Panc1 (cell line): ENCODE results near the gene SERPINE3.

Experiments
- CTCF ChIP-seq: fragments of 450-650 bp; IDR thresholded peaks from 2 replicates; pipeline ENCODE4 v1.5.1; 2017; ENCODE audit warnings: mild to moderate bottlenecking
- POLR2AphosphoS5 ChIP-seq: IDR thresholded peaks from 2 replicates; pipeline ENCODE4 v1.6.1; 2012; ENCODE audit warnings: mild to moderate bottlenecking, low read depth, low read length, moderate library complexity
- REST ChIP-seq, 2 experiments: IDR thresholded peaks; 2 replicates each; pipeline ENCODE4 v1.6.1; 2011 to 2012; ENCODE audit warnings: low read depth in 2 of 2, control low read depth in 1 of 2, low read length in 1 of 2, mild to moderate bottlenecking in 1 of 2, moderate library complexity in 1 of 2; ENCODE audit not compliant: insufficient read depth in 1 of 2
- SIN3A ChIP-seq: IDR thresholded peaks from 2 replicates; pipeline ENCODE4 v1.6.1; 2012; ENCODE audit warnings: low read depth, mild to moderate bottlenecking, low read length, moderate library complexity, borderline replicate concordance; ENCODE audit not compliant: insufficient read depth
- TCF7L2 ChIP-seq: IDR thresholded peaks from 2 replicates; pipeline ENCODE4 v1.6.1; 2011; ENCODE audit warnings: mild to moderate bottlenecking, low read depth, low read length, inconsistent platforms

GRCh38 chr13:51303882-51304281 is 35.6 kb upstream of the SERPINE3 start:
- TF ChIP-seq CTCF (no peak), REST (IDR thresholded peaks at IDR 0.05; ENCODE audit: insufficient read depth in 1 of 2, low read depth in 2 of 2, low read length in 1 of 2) (no peak), TCF7L2 (no peak), POLR2AphosphoS5 (no peak), SIN3A (no peak)
